Endothelial cell of umbilical vein (primary cell): ENCODE results near the gene RBM39.
A peak's percentile ranks its signal among the peaks of the same experiment; 100 is the strongest.

Experiments used
- EZH2 ChIP-seq: IDR thresholded peaks from 2 replicates; pipeline ENCODE4 v1.6.1; 2012; ENCODE audit warnings: borderline replicate concordance, low read depth, mild to moderate bottlenecking, moderate library complexity, low read length, inconsistent platforms; ENCODE audit not compliant: severe bottlenecking
- GATA2 ChIP-seq: IDR thresholded peaks from 2 replicates; pipeline ENCODE4 v1.7.0; 2011; ENCODE audit warnings: low read depth, mild to moderate bottlenecking, moderate library complexity, mixed read lengths, low read length; ENCODE audit not compliant: insufficient read length, insufficient read depth
- JUN ChIP-seq: IDR thresholded peaks from 2 replicates; pipeline ENCODE4 v1.6.1; 2011; ENCODE audit warnings: borderline replicate concordance, low read depth; ENCODE audit not compliant: insufficient read length, insufficient read depth
- MYC ChIP-seq: IDR thresholded peaks from one replicate; pipeline ENCODE4 v1.6.1; 2011; ENCODE audit warnings: mild to moderate bottlenecking, low read depth, low read length
- POLR2A ChIP-seq: IDR thresholded peaks from 2 replicates; pipeline ENCODE4 v1.6.1; 2012; ENCODE audit warnings: low read depth, mild to moderate bottlenecking, control low read depth, low read length
- POLR2AphosphoS5 ChIP-seq: IDR thresholded peaks from 2 replicates; pipeline ENCODE4 v1.6.1; 2012; ENCODE audit warnings: low read depth, mild to moderate bottlenecking, control low read depth, low read length, moderate library complexity; ENCODE audit not compliant: insufficient read depth
- TF ChIP-seq, protein P1 (sequence below), 2 donors: IDR thresholded peaks; 1 replicate in 1 of 2; 2 replicates in 1 of 2; pipeline ENCODE4 v1.5.1; 2011; ENCODE audit warnings: low read length in 2 of 2, mild to moderate bottlenecking in 2 of 2, moderate library complexity in 2 of 2, control low read depth in 1 of 2, inconsistent platforms in 1 of 2, low read depth in 1 of 2; ENCODE audit not compliant: insufficient read depth in 1 of 2; ENCODE audit errors: extremely low read depth in 1 of 2
- TF ChIP-seq, protein P2 (sequence below): IDR thresholded peaks from 2 replicates; pipeline ENCODE4 v1.6.1; 2011; ENCODE audit not compliant: insufficient read depth, insufficient read length

DNA sequence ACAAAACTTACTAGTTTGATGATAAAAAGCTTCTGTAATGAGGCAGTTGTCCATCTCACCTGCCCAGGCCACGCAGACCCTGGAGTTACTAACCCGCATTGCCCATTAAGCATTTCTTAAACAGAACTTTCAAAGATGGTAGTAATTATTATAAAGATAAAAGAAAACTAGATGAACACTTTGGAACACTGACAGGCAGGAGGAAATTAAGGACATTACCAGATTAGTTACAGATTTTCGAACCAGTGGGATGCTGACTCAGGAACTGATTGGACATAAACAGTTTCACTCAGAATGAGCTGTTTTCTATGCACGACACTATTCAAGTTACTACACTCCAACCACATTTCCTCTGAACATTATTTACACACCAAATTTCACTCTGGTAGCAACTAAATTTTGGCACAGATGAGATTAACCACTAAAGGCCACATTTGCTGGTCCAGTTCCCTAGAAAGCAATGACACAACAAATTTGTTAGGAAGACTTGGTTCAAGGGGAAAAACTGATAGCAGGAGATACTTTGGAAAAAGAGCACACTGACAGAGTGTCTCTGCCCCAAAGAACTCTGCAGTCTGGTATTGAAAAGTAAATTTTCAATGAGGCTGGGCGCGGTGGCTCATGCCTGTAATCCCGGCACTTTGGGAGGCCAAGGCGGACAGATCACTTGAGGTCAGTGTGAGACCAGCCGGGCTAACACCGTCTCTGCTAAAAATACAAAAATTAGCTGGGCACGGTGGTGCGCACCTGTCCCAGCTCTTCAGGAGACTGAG is 39.8 kb downstream of the RBM39 start:
- TF ChIP-seq, protein P1, sequence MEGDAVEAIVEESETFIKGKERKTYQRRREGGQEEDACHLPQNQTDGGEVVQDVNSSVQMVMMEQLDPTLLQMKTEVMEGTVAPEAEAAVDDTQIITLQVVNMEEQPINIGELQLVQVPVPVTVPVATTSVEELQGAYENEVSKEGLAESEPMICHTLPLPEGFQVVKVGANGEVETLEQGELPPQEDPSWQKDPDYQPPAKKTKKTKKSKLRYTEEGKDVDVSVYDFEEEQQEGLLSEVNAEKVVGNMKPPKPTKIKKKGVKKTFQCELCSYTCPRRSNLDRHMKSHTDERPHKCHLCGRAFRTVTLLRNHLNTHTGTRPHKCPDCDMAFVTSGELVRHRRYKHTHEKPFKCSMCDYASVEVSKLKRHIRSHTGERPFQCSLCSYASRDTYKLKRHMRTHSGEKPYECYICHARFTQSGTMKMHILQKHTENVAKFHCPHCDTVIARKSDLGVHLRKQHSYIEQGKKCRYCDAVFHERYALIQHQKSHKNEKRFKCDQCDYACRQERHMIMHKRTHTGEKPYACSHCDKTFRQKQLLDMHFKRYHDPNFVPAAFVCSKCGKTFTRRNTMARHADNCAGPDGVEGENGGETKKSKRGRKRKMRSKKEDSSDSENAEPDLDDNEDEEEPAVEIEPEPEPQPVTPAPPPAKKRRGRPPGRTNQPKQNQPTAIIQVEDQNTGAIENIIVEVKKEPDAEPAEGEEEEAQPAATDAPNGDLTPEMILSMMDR (IDR thresholded peaks at IDR 0.05; ENCODE audit: extremely low read depth in 1 of 2, insufficient read depth in 1 of 2, low read depth in 1 of 2, low read length in 2 of 2) = no peak
- TF ChIP-seq POLR2A (no peak), JUN (no peak), EZH2 (no peak), POLR2AphosphoS5 (peak; percentile 3), GATA2 (no peak), MYC (no peak)
- TF ChIP-seq, protein P2, sequence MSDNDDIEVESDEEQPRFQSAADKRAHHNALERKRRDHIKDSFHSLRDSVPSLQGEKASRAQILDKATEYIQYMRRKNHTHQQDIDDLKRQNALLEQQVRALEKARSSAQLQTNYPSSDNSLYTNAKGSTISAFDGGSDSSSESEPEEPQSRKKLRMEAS = no peak
